H1 (cell line): Measurements from ENCODE around the gene PLEKHM3. TPM values are rescaled to one million over a fixed set of nuclear protein-coding genes. Genes with fewer than 3 reads are reported as not detected.

Experiments
- CTCF ChIA-PET: fragments of 300-600 bp; sonication (Branson Sonifier 250); formaldehyde crosslinking; loops from one replicate; lab custom pipeline; 2021; ENCODE audit not compliant: partially characterized antibody; lab: Charles Lee
- POLR2A ChIA-PET: fragments of 300-600 bp; sonication (Branson Sonifier 250); formaldehyde crosslinking; loops from one replicate; lab custom pipeline; 2021; ENCODE audit warnings: inconsistent platforms; ENCODE audit not compliant: partially characterized antibody; lab: Charles Lee
- DNase-seq, 2 experiments: peaks; one replicate each; pipeline versions ENCODE4 v3.0.0 to v3.0.0-alpha.2; 2010 to 2022; ENCODE audit warnings: low spot score in 2 of 2, low read depth in 1 of 2, mixed read lengths in 1 of 2
- FAIRE-seq: peaks from 2 replicates; lab custom pipeline; 2011; peaks lifted over from hg19 to GRCh38; lab: Jason Lieb, UNC
- H2AFZ ChIP-seq: 2 replicates; pipeline ENCODE4 v1.8.1; 2012; ENCODE audit warnings: low read length, inconsistent platforms
- H2AK5ac ChIP-seq: 2 replicates; pipeline ENCODE4 v1.6.1; 2013; ENCODE audit warnings: low read depth, low read length
- H2BK120ac ChIP-seq: replicated peaks from 2 replicates; pipeline ENCODE3; 2013; ENCODE audit warnings: low read depth, low read length, inconsistent platforms
- H2BK12ac ChIP-seq: 2 replicates; pipeline ENCODE4 v1.6.1; 2013; ENCODE audit warnings: low read depth, low read length
- H2BK15ac ChIP-seq: 2 replicates; pipeline ENCODE4 v1.6.1; 2013; ENCODE audit warnings: low read length
- H2BK20ac ChIP-seq: 2 replicates; pipeline ENCODE4 v1.6.1; 2013; ENCODE audit warnings: low read length
- H2BK5ac ChIP-seq: 2 replicates; pipeline ENCODE4 v1.6.1; 2013; ENCODE audit warnings: low read depth, low read length
- H3K14ac ChIP-seq: 2 replicates; pipeline ENCODE4 v1.6.1; 2013; ENCODE audit warnings: inconsistent platforms; ENCODE audit not compliant: insufficient read length
- H3K18ac ChIP-seq: 2 replicates; pipeline ENCODE4 v1.6.1; 2013; ENCODE audit warnings: low read length; ENCODE audit errors: extremely low read depth
- H3K23ac ChIP-seq: 2 replicates; pipeline ENCODE4 v1.6.1; 2013; ENCODE audit warnings: inconsistent platforms; ENCODE audit not compliant: insufficient read length
- H3K23me2 ChIP-seq: 2 replicates; pipeline ENCODE4 v1.6.1; 2013; ENCODE audit warnings: low read depth, low read length
- H3K27ac ChIP-seq: 2 replicates; pipeline ENCODE4 v1.6.1; 2011; ENCODE audit warnings: low read depth, low read length, inconsistent platforms
- H3K27me3 ChIP-seq, 4 experiments: replicated peaks in 1 of 4; 1 replicate in 1 of 4; 2 replicates in 3 of 4; pipeline versions ENCODE4 v1.6.1 to v1.8.1; 2011 to 2013; ENCODE audit warnings: low read length in 3 of 4, mild to moderate bottlenecking in 3 of 4, inconsistent platforms in 2 of 4, mixed read lengths in 2 of 4, moderate library complexity in 1 of 4; ENCODE audit not compliant: control insufficient read depth in 3 of 4, insufficient read depth in 3 of 4; ENCODE audit errors: extremely low read depth in 1 of 4
- H3K36me3 ChIP-seq, 4 experiments: 2 replicates each; pipeline versions ENCODE4 v1.6.1 to v1.8.1; 2011 to 2013; ENCODE audit warnings: mild to moderate bottlenecking in 4 of 4, low read length in 3 of 4, moderate library complexity in 2 of 4, control low read depth in 1 of 4, inconsistent platforms in 1 of 4; ENCODE audit not compliant: insufficient read depth in 4 of 4, control insufficient read depth in 2 of 4
- H3K4ac ChIP-seq: replicated peaks from 2 replicates; pipeline ENCODE3; 2013; ENCODE audit warnings: low read length, low read depth, mixed read lengths, inconsistent platforms; ENCODE audit not compliant: insufficient read length
- H3K4me1 ChIP-seq, 4 experiments: replicated peaks in 1 of 4; 1 replicate in 1 of 4; 2 replicates in 3 of 4; pipeline versions ENCODE4 v1.6.1 to v1.8.1; 2011 to 2013; ENCODE audit warnings: low read length in 3 of 4, inconsistent platforms in 2 of 4, mixed read lengths in 1 of 4; ENCODE audit not compliant: insufficient read depth in 4 of 4, control insufficient read depth in 3 of 4
- H3K4me2 ChIP-seq, 2 experiments: 2 replicates each; pipeline versions ENCODE4 v1.6.1 to v1.8.1; 2011 to 2013; ENCODE audit warnings: low read depth in 2 of 2, low read length in 2 of 2, control low read depth in 1 of 2, inconsistent platforms in 1 of 2, mild to moderate bottlenecking in 1 of 2; ENCODE audit not compliant: insufficient read depth in 1 of 2
- H3K4me3 ChIP-seq, 4 experiments: fragments of 200-600, 300-600 bp in 1 of 4; sonication (generic), shearing (Covaris generic), sonication (Bioruptor Twin) in 1 of 4; 2 replicates each; pipeline versions ENCODE4 v1.5.1 to v1.8.1; 2011 to 2016; ENCODE audit warnings: low read length in 4 of 4, low read depth in 3 of 4, control low read depth in 2 of 4, inconsistent platforms in 2 of 4, mild to moderate bottlenecking in 2 of 4, mixed read lengths in 1 of 4, moderate library complexity in 1 of 4; ENCODE audit not compliant: insufficient read depth in 2 of 4; ENCODE audit errors: extremely low read depth in 1 of 4
- H3K56ac ChIP-seq: replicated peaks from 2 replicates; pipeline ENCODE3; 2013; ENCODE audit warnings: low read depth, mild to moderate bottlenecking, mixed read lengths, low read length, inconsistent platforms; ENCODE audit not compliant: insufficient read length
- H3K79me1 ChIP-seq: 2 replicates; pipeline ENCODE4 v1.6.1; 2013; ENCODE audit warnings: low read depth, low read length, control low read depth
- H3K79me2 ChIP-seq, 2 experiments: 2 replicates each; pipeline versions ENCODE4 v1.6.1 to v1.8.1; 2012 to 2013; ENCODE audit warnings: low read length in 2 of 2, mild to moderate bottlenecking in 2 of 2, inconsistent platforms in 1 of 2; ENCODE audit not compliant: insufficient read depth in 2 of 2, control insufficient read depth in 1 of 2
- H3K9ac ChIP-seq, 4 experiments: replicated peaks in 1 of 4; 1 replicate in 1 of 4; 2 replicates in 3 of 4; pipeline versions ENCODE4 v1.6.1 to v1.8.1; 2011 to 2013; ENCODE audit warnings: low read depth in 3 of 4, low read length in 3 of 4, control low read depth in 2 of 4, mild to moderate bottlenecking in 2 of 4, moderate library complexity in 2 of 4, inconsistent platforms in 1 of 4; ENCODE audit errors: extremely low read depth in 1 of 4
- H3K9me3 ChIP-seq, 2 experiments: 2 replicates each; pipeline versions ENCODE4 v1.6.1 to v1.8.1; 2012 to 2013; ENCODE audit warnings: mild to moderate bottlenecking in 2 of 2, moderate library complexity in 2 of 2, control low read depth in 1 of 2, inconsistent platforms in 1 of 2, low read depth in 1 of 2, low read length in 1 of 2, mixed read lengths in 1 of 2; ENCODE audit not compliant: insufficient read depth in 2 of 2
- H4K20me1 ChIP-seq, 2 experiments: replicated peaks in 1 of 2; 2 replicates each; pipeline versions ENCODE3 to v1.8.1; 2011 to 2013; ENCODE audit warnings: inconsistent platforms in 2 of 2, low read length in 2 of 2, mild to moderate bottlenecking in 1 of 2; ENCODE audit not compliant: insufficient read depth in 2 of 2, control insufficient read depth in 1 of 2
- H4K5ac ChIP-seq: 2 replicates; pipeline ENCODE4 v1.6.1; 2013; ENCODE audit warnings: low read length, low read depth, mixed read lengths, inconsistent platforms; ENCODE audit not compliant: insufficient read length
- H4K8ac ChIP-seq: 2 replicates; pipeline ENCODE4 v1.8.0; 2013; ENCODE audit warnings: mild to moderate bottlenecking, moderate library complexity, low read length, inconsistent platforms; ENCODE audit not compliant: insufficient read depth; ENCODE audit errors: extremely low read depth
- H4K91ac ChIP-seq: replicated peaks from 2 replicates; pipeline ENCODE3; 2013; ENCODE audit warnings: low read length, mixed read lengths, inconsistent platforms; ENCODE audit not compliant: insufficient read length
- GABPA ChIP-seq: IDR thresholded peaks from 2 replicates; pipeline ENCODE4 v1.6.1; 2011; ENCODE audit warnings: mild to moderate bottlenecking, low read length, moderate library complexity, borderline replicate concordance; ENCODE audit not compliant: insufficient read depth
- TAF7 ChIP-seq: optimal IDR thresholded peaks from 2 replicates; pipeline ENCODE3; 2011; ENCODE audit warnings: low read depth, mild to moderate bottlenecking, inconsistent platforms, low read length, moderate library complexity, borderline replicate concordance
- ZNF274 ChIP-seq: IDR thresholded peaks from 2 replicates; pipeline ENCODE4 v1.7.0; 2012; ENCODE audit warnings: low read length, borderline replicate concordance; ENCODE audit errors: extremely low read depth
- WGBS, 2 experiments: shearing (Covaris generic) in 1 of 2; methylation state at CpG; one replicate each; pipeline versions ENCODE4 v1.1.6 to v1.1.7; 2013 to 2015; ENCODE audit warnings: low lambda C conversion rate in 2 of 2, mixed read lengths in 2 of 2, inconsistent platforms in 1 of 2, low coverage in 1 of 2, missing lambda C conversion rate in 1 of 2; ENCODE audit not compliant: insufficient replicate concordance in 2 of 2, insufficient coverage in 1 of 2, insufficient read length in 1 of 2; ENCODE audit errors: extremely low coverage in 1 of 2, missing lambda C conversion rate in 1 of 2; 5-methylcytosine and 5-hydroxymethylcytosine counted together
- polyA plus RNA-seq, 7 experiments: library from polyadenylated mRNA; depleted of rRNA in 3 of 7; stranded (reverse) in 5 of 7; unstranded in 2 of 7; fragments of >200 nt in 5 of 7; fragments of 200-250 nt in 2 of 7; gene quantifications; 1 replicate in 5 of 7; 2 replicates in 1 of 7; 4 replicates in 1 of 7; pipeline versions ENCODE4 v1.2.1 to v1.2.3, GENCODE V29; 2011 to 2013; ENCODE audit warnings: missing spikeins in 2 of 7, mixed read lengths in 2 of 7
- total RNA-seq: library from RNA; stranded (reverse); fragmentation: NEBNext Ultra II Directional; extraction: Animal tissue kit (Norgen Biotek cat#: 25700); gene quantifications from 2 replicates; pipeline ENCODE4 v1.2.1, GENCODE V29; 2021

PLEKHM3 gene
- total and polyA plus RNA-seq, 2 of the 8 experiments (the other 6 are each of a cell fraction or from before 2014, with no cell fraction given) = 2.3 to 5.8 TPM

DNA sequence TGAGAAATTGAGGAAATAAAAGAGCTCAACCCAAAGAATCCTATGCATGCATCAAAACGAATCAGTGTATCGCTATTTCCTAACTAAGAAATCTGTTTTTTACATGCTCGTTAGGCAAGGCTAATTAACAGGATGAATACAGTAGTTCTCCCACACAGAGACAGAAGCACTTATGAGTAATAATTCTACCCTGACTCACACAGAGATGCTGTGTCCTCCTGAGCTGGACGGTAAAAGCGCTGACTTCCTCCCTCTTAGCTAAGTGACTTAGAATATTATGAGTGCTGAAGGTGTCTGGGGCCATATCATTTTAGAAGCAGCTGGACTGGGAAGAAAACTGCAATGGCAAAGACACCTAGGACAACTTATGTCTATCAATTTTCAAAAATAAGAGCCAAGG, 18.5 kb downstream of the PLEKHM3 start:
- Histone ChIP-seq H3K4me2 (no peak overlapping the region), H2BK15ac (no peak overlapping the region), H3K9me3 (no peaks in the 10 kb centered on the region), H4K20me1 (no peaks in the 10 kb centered on the region), H3K36me3 (no peaks in the 10 kb centered on the region), H4K91ac (no peak overlapping the region), H4K8ac (no peak overlapping the region), H3K79me2 (no peaks in the 10 kb centered on the region), H3K79me1 (no peaks in the 10 kb centered on the region), H2BK12ac (no peak overlapping the region), H2AK5ac (no peak overlapping the region), H3K9ac (no peak overlapping the region), H2AFZ (no peak overlapping the region), H3K23ac (no peak overlapping the region), H3K14ac (no peak overlapping the region), H3K56ac (no peak overlapping the region), H2BK20ac (no peak overlapping the region), H3K18ac (no peak overlapping the region), H2BK5ac (no peak overlapping the region), H3K4me3 (no peak overlapping the region), H3K27me3 (no peaks in the 10 kb centered on the region), H2BK120ac (no peak overlapping the region), H3K4ac (no peak overlapping the region), H3K23me2 (no peaks in the 10 kb centered on the region), H3K27ac (no peak overlapping the region), H4K5ac (no peak overlapping the region), H3K4me1 (peaks cover 0 to 4% (median under 1%) of the 10 kb centered on the region in 4 experiments; a peak in 4 of 7 replicates)
- FAIRE-seq (no peak), DNase-seq (no peak)
- 87% methylated on average over 5 of the region's 5 CpGs; no CpG with 5 or more reads in 1 of the 2 experiments for WGBS, 2 experiments
- ChIA-PET CTCF (interaction anchor here (0.7 to 5.3 kb wide), 11 partner anchors 10 to 261 kb away, joined by 3 to 22 read pairs (median 4); no protein-coding TSS in a partner anchor), POLR2A (interaction anchor here (1.2 to 3.6 kb wide), 3 partner anchors 10 to 241 kb away, joined by 3 to 10 read pairs (median 7); partner anchors contain the start of gene PLEKHM3)
- TF ChIP-seq TAF7 (no peak), GABPA (no peak), ZNF274 (no peak)
